Activated T-cell treated with anti-CD3 and anti-CD28 coated beads, Interleukin-2, amount 50 U/mL, for 24 hours (primary cell): ENCODE measurements around the gene GDNF.

ENCODE experiments used
- DNase-seq: peaks from one replicate; pipeline ENCODE4 v3.0.0-alpha.2; 2020
- H3K27ac Mint-ChIP-seq: 2 replicates; pipeline ENCODE4 v1.8.0; 2020; ENCODE audit warnings: mild to moderate bottlenecking, mixed read lengths
- H3K27me3 Mint-ChIP-seq: 2 replicates; pipeline ENCODE4 v1.8.0; 2020; ENCODE audit warnings: mixed read lengths
- H3K36me3 Mint-ChIP-seq: 2 replicates; pipeline ENCODE4 v1.8.0; 2020; ENCODE audit warnings: low read depth, mixed read lengths
- H3K4me1 Mint-ChIP-seq: 2 replicates; pipeline ENCODE4 v1.8.0; 2020; ENCODE audit warnings: low read depth, mixed read lengths
- H3K4me3 Mint-ChIP-seq: 2 replicates; pipeline ENCODE4 v1.8.0; 2020; ENCODE audit warnings: mild to moderate bottlenecking, moderate library complexity, mixed read lengths
- H3K9me3 Mint-ChIP-seq: 2 replicates; pipeline ENCODE4 v1.8.0; 2020; ENCODE audit warnings: mixed read lengths

GDNF gene

GRCh38 chr5:37838152-37838932 lies 1.5 kb downstream of the GDNF start:
- H3K36me3 Mint-ChIP-seq: no peaks in the 10 kb centered on the region
- H3K27me3 Mint-ChIP-seq: peaks cover 82% of the 10 kb centered on the region
- DNase-seq: peak; percentile 32
- H3K9me3 Mint-ChIP-seq: no peaks in the 10 kb centered on the region
- peaks cover 36% of the 10 kb centered on the region for H3K4me1 Mint-ChIP-seq
- H3K27ac Mint-ChIP-seq: no peak overlapping the region
- peak overlapping the region; percentile 6 for H3K4me3 Mint-ChIP-seq

- DNase-seq: peak; percentile 80
These were observed 2.3 kb downstream of the GDNF start for GRCh38 chr5:37837414-37838032.

GRCh38 chr5:37836592-37837413 lies 3.0 kb downstream of the GDNF start:
- Mint-ChIP-seq H3K27me3 (peaks cover 86% of the 10 kb centered on the region), H3K9me3 (no peaks in the 10 kb centered on the region), H3K36me3 (no peaks in the 10 kb centered on the region), H3K4me1 (peaks cover 36% of the 10 kb centered on the region), H3K27ac (no peak overlapping the region), H3K4me3 (peak overlapping the region; percentile 56)
- no peak for DNase-seq

More at GRCh38 chr5:37837414-37838032, 2.3 kb downstream of the GDNF start:
- Mint-ChIP-seq H3K27me3 (peaks cover 87% of the 10 kb centered on the region), H3K4me3 (peak overlapping the region; percentile 56), H3K4me1 (peaks cover 36% of the 10 kb centered on the region), H3K27ac (no peak overlapping the region), H3K9me3 (no peaks in the 10 kb centered on the region), H3K36me3 (no peaks in the 10 kb centered on the region)

GRCh38 chr5:37836235-37836591 lies 3.6 kb downstream of the GDNF start:
- Mint-ChIP-seq H3K36me3 (no peaks in the 10 kb centered on the region), H3K27me3 (peaks cover 85% of the 10 kb centered on the region), H3K27ac (no peak overlapping the region), H3K9me3 (no peaks in the 10 kb centered on the region), H3K4me1 (peaks cover 36% of the 10 kb centered on the region), H3K4me3 (peak overlapping the region; percentile 18)
- DNase-seq: peak; percentile 31

GRCh38 chr5:37835380-37835973 lies 4.4 kb downstream of the GDNF start:
- Mint-ChIP-seq H3K27ac (no peak overlapping the region), H3K4me3 (no peak overlapping the region)

GRCh38 chr5:37834542-37835379 lies 5.1 kb downstream of the GDNF start:
- Mint-ChIP-seq H3K27me3 (peaks cover 85% of the 10 kb centered on the region), H3K4me1 (peaks cover 36% of the 10 kb centered on the region), H3K27ac (no peak overlapping the region), H3K36me3 (no peaks in the 10 kb centered on the region), H3K9me3 (no peaks in the 10 kb centered on the region), H3K4me3 (no peak overlapping the region)
- DNase-seq: no peak

More at GRCh38 chr5:37835380-37835973, 4.4 kb downstream of the GDNF start:
- H3K36me3 Mint-ChIP-seq: no peaks in the 10 kb centered on the region
- no peaks in the 10 kb centered on the region for H3K9me3 Mint-ChIP-seq
- DNase-seq: no peak
- peaks cover 36% of the 10 kb centered on the region for H3K4me1 Mint-ChIP-seq
- H3K27me3 Mint-ChIP-seq: peaks cover 81% of the 10 kb centered on the region

GRCh38 chr5:37833990-37834389 lies 5.9 kb downstream of the GDNF start:
- Mint-ChIP-seq H3K4me1 (peaks cover 33% of the 10 kb centered on the region), H3K9me3 (no peaks in the 10 kb centered on the region), H3K27ac (no peak overlapping the region), H3K36me3 (no peaks in the 10 kb centered on the region), H3K4me3 (no peak overlapping the region), H3K27me3 (peaks cover 84% of the 10 kb centered on the region)
- no peak for DNase-seq

GRCh38 chr5:37831821-37832534 lies 7.9 kb downstream of the GDNF start:
- DNase-seq: no peak
- Mint-ChIP-seq H3K36me3 (no peaks in the 10 kb centered on the region), H3K9me3 (no peaks in the 10 kb centered on the region), H3K27ac (no peak overlapping the region), H3K4me3 (no peak overlapping the region), H3K27me3 (peaks cover 65% of the 10 kb centered on the region), H3K4me1 (peaks cover 12% of the 10 kb centered on the region)

- DNase-seq: no peak
- Mint-ChIP-seq H3K27ac (no peak overlapping the region), H3K36me3 (no peaks in the 10 kb centered on the region), H3K4me1 (peaks cover 5% of the 10 kb centered on the region), H3K4me3 (no peak overlapping the region), H3K27me3 (peaks cover 57% of the 10 kb centered on the region), H3K9me3 (no peaks in the 10 kb centered on the region)
These were observed 9.5 kb downstream of the GDNF start for GRCh38 chr5:37830348-37830747.

- H3K36me3 Mint-ChIP-seq: no peaks in the 10 kb centered on the region
- H3K4me1 Mint-ChIP-seq: no peaks in the 10 kb centered on the region
- no peak for DNase-seq
- H3K4me3 Mint-ChIP-seq: no peak overlapping the region
- peaks cover 25% of the 10 kb centered on the region for H3K27me3 Mint-ChIP-seq
- H3K9me3 Mint-ChIP-seq: no peaks in the 10 kb centered on the region
- H3K27ac Mint-ChIP-seq: no peak overlapping the region
These were observed 14.4 kb downstream of the GDNF start for GRCh38 chr5:37825334-37825915.

- Mint-ChIP-seq H3K4me3 (no peak overlapping the region), H3K36me3 (no peaks in the 10 kb centered on the region), H3K27me3 (peaks cover 19% of the 10 kb centered on the region), H3K4me1 (no peaks in the 10 kb centered on the region), H3K27ac (no peak overlapping the region), H3K9me3 (no peaks in the 10 kb centered on the region)
- DNase-seq: no peak
These were observed 16.2 kb downstream of the GDNF start for GRCh38 chr5:37823433-37824152.

- no peaks in the 10 kb centered on the region for H3K4me1 Mint-ChIP-seq
- H3K4me3 Mint-ChIP-seq: no peak overlapping the region
- no peak for DNase-seq
These were observed 23.0 kb downstream of the GDNF start for GRCh38 chr5:37816883-37817282.

More at GRCh38 chr5:37816883-37817282, 23.0 kb downstream of the GDNF start:
- no peaks in the 10 kb centered on the region for H3K9me3 Mint-ChIP-seq
- H3K27me3 Mint-ChIP-seq: peaks cover 16% of the 10 kb centered on the region
- no peaks in the 10 kb centered on the region for H3K36me3 Mint-ChIP-seq
- H3K27ac Mint-ChIP-seq: no peak overlapping the region
